Keratinocyte (primary cell): ENCODE measurements around the gene MCM3AP. TPM values are rescaled to one million over a fixed set of nuclear protein-coding genes. Genes with fewer than 3 reads are reported as not detected.

ENCODE experiments used
- DNase-seq: peaks from one replicate; pipeline ENCODE4 v3.0.0-alpha.2; 2011; ENCODE audit warnings: low read depth, missing footprints, low spot score
- FAIRE-seq: peaks from 2 replicates; lab custom pipeline; 2011; peaks lifted over from hg19 to GRCh38; lab: Jason Lieb, UNC
- H2AFZ ChIP-seq: 2 replicates; pipeline ENCODE4 v1.6.0; 2012; ENCODE audit warnings: low read length, control low read depth, inconsistent platforms; ENCODE audit not compliant: control insufficient read depth
- H3K27ac ChIP-seq: 2 replicates; pipeline ENCODE4 v1.5.1; 2011; ENCODE audit warnings: low read length; ENCODE audit not compliant: control insufficient read depth, insufficient read depth
- H3K27me3 ChIP-seq: 3 replicates; pipeline ENCODE4 v1.6.0; 2011; ENCODE audit warnings: low read length; ENCODE audit not compliant: control insufficient read depth, insufficient read depth; ENCODE audit errors: extremely low read depth
- H3K36me3 ChIP-seq, 2 experiments: 2 replicates in 1 of 2; 3 replicates in 1 of 2; pipeline ENCODE4 v1.5.1; 2011; ENCODE audit warnings: low read length in 2 of 2, mild to moderate bottlenecking in 1 of 2; ENCODE audit not compliant: control insufficient read depth in 2 of 2, insufficient read depth in 2 of 2; ENCODE audit errors: extremely low read depth in 1 of 2
- H3K4me1 ChIP-seq: 3 replicates; pipeline ENCODE4 v1.5.1; 2011; ENCODE audit warnings: low read length; ENCODE audit not compliant: control insufficient read depth, insufficient read depth; ENCODE audit errors: extremely low read depth
- H3K4me2 ChIP-seq: 3 replicates; pipeline ENCODE4 v1.6.0; 2011; ENCODE audit warnings: low read depth, low read length; ENCODE audit not compliant: control insufficient read depth, insufficient read depth; ENCODE audit errors: extremely low read depth
- H3K4me3 ChIP-seq, 3 experiments: fragments of 200-600 bp in 1 of 3; sonication (generic) in 1 of 3; 2 replicates in 2 of 3; 3 replicates in 1 of 3; pipeline ENCODE4 v1.5.1; 2011 to 2016; ENCODE audit warnings: low read length in 3 of 3, mild to moderate bottlenecking in 3 of 3, control low read depth in 2 of 3, inconsistent platforms in 1 of 3, low read depth in 1 of 3, mixed read lengths in 1 of 3, mixed run types in 1 of 3, moderate library complexity in 1 of 3; ENCODE audit not compliant: control insufficient read depth in 2 of 3, insufficient read depth in 2 of 3; ENCODE audit errors: extremely low read depth in 1 of 3
- H3K79me2 ChIP-seq: 2 replicates; pipeline ENCODE4 v1.6.0; 2012; ENCODE audit warnings: low read length; ENCODE audit not compliant: control insufficient read depth, insufficient read depth
- H3K9ac ChIP-seq: 3 replicates; pipeline ENCODE4 v1.6.0; 2011; ENCODE audit warnings: low read length; ENCODE audit not compliant: control insufficient read depth, insufficient read depth; ENCODE audit errors: extremely low read depth
- H3K9me1 ChIP-seq: 3 replicates; pipeline ENCODE4 v1.6.0; 2011; ENCODE audit warnings: low read length; ENCODE audit not compliant: control insufficient read depth, insufficient read depth; ENCODE audit errors: extremely low read depth
- H3K9me3 ChIP-seq: 2 replicates; pipeline ENCODE4 v1.5.1; 2012; ENCODE audit warnings: low read depth, low read length; ENCODE audit not compliant: control insufficient read depth
- H4K20me1 ChIP-seq: 3 replicates; pipeline ENCODE4 v1.6.0; 2011; ENCODE audit warnings: low read length; ENCODE audit not compliant: control insufficient read depth, insufficient read depth; ENCODE audit errors: extremely low read depth
- EZH2 ChIP-seq: IDR thresholded peaks from one replicate; pipeline ENCODE4 v1.6.1; 2012; ENCODE audit warnings: inconsistent platforms, mild to moderate bottlenecking, low read length, moderate library complexity
- dilution Hi-C: fragments of 300-500 bp; cut with MboI; formaldehyde crosslinking; loops from one replicate; pipeline ENCODE4 v1.7.0; 2020; ENCODE audit warnings: low sequenced_read_pairs; ENCODE audit not compliant: extremely low pct_ligation_motif_present
- polyA plus RNA-seq, 5 experiments: library from polyadenylated mRNA; depleted of rRNA in 3 of 5; stranded (reverse) in 3 of 5; stranded (forward) in 1 of 5; unstranded in 1 of 5; fragments of >200 nt; gene quantifications; 1 replicate in 1 of 5; 2 replicates in 3 of 5; 3 replicates in 1 of 5; pipeline versions ENCODE4 v1.2.1 to v1.2.3, GENCODE V29; 2011 to 2012; ENCODE audit warnings: missing spikeins in 2 of 5, low read depth in 1 of 5, low replicate concordance in 1 of 5
- TF ChIP-seq, protein P1 (sequence below), 3 experiments: IDR thresholded peaks in 1 of 3; conservative IDR thresholded peaks in 1 of 3; optimal IDR thresholded peaks in 1 of 3; 2 replicates in 2 of 3; 3 replicates in 1 of 3; pipeline versions ENCODE3 to v1.5.1; 2011; ENCODE audit warnings: low read length in 3 of 3, mild to moderate bottlenecking in 3 of 3, moderate library complexity in 2 of 3, control low read depth in 1 of 3, inconsistent platforms in 1 of 3; ENCODE audit not compliant: insufficient read depth in 2 of 3; ENCODE audit errors: extremely low read depth in 1 of 3

Gene MCM3AP
- polyA plus RNA-seq, 1 donor (not counting 4 experiments of a cell fraction or from before 2014, with no cell fraction given): 34.3 TPM

DNA sequence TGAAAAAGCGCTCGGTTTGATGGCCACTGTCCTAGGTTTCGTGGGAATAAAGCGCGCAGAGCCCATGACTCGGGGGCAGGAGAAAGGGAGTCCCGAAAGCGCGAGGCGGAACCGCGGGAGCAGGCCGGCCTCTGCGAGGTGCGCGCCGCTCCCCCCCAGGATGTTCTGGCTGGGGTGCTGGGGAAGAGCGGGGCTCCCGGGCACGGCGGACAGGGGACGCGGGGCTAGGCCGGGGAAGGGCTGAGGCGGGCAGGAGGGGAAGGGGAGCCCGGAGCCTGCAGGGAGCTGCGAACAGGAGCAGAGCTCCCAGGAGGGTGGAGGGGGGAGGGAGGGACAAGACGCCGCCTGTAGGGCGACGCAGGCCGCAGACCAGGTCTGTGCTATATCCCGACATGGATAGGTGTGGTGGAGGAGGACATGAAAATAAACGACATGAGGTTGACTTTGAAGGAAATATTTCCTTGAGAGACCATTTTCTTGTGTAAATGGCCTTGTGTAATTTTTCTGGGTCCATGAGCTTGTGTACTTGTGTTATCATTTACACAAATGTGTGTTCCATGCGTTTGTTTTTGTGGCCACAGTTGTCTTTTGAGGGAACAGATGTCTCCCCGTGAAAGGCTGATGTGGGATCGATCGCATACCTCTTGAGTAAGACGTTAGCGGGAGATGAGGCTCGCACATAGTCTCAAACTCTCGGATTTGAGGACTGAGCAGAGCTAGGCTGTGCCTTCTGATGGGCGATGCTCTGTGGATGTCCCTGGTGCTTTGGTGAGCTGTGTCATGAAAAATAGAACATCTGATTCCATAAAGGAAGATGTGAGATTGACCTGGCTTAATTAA lies 39.9 kb upstream of the MCM3AP start:
- dilution Hi-C loops: no loop called here
- H3K4me3 ChIP-seq: peak overlapping the region; percentile 62 to 99 (median 88)
- H3K36me3 ChIP-seq: peaks cover 3 to 15% of the 10 kb centered on the region in 2 experiments
- H3K4me2 ChIP-seq: peak overlapping the region; percentile 87
- peak; percentile 65 for FAIRE-seq
- H4K20me1 ChIP-seq: no peaks in the 10 kb centered on the region
- H3K9me1 ChIP-seq: peaks cover 2% of the 10 kb centered on the region
- peaks cover 23% of the 10 kb centered on the region for H3K4me1 ChIP-seq
- no peaks in the 10 kb centered on the region for H3K27me3 ChIP-seq
- peak overlapping the region; percentile 49 for H2AFZ ChIP-seq
- no peak for DNase-seq
- TF ChIP-seq, protein P1, sequence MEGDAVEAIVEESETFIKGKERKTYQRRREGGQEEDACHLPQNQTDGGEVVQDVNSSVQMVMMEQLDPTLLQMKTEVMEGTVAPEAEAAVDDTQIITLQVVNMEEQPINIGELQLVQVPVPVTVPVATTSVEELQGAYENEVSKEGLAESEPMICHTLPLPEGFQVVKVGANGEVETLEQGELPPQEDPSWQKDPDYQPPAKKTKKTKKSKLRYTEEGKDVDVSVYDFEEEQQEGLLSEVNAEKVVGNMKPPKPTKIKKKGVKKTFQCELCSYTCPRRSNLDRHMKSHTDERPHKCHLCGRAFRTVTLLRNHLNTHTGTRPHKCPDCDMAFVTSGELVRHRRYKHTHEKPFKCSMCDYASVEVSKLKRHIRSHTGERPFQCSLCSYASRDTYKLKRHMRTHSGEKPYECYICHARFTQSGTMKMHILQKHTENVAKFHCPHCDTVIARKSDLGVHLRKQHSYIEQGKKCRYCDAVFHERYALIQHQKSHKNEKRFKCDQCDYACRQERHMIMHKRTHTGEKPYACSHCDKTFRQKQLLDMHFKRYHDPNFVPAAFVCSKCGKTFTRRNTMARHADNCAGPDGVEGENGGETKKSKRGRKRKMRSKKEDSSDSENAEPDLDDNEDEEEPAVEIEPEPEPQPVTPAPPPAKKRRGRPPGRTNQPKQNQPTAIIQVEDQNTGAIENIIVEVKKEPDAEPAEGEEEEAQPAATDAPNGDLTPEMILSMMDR (optimal IDR thresholded peaks at IDR 0.05 in 1 of 3, IDR thresholded peaks at IDR 0.05 in 1 of 3, conservative IDR thresholded peaks at IDR 0.05 in 1 of 3; ENCODE audit: extremely low read depth in 1 of 3, insufficient read depth in 2 of 3, low read length in 3 of 3): peak; percentile 33 to 58 (median 53)
- no peak for TF ChIP-seq EZH2
- H3K9ac ChIP-seq: peak overlapping the region; percentile 81
- no peaks in the 10 kb centered on the region for H3K9me3 ChIP-seq
- peak overlapping the region; percentile 77 for H3K27ac ChIP-seq
- H3K79me2 ChIP-seq: peaks cover 68% of the 10 kb centered on the region

DNA sequence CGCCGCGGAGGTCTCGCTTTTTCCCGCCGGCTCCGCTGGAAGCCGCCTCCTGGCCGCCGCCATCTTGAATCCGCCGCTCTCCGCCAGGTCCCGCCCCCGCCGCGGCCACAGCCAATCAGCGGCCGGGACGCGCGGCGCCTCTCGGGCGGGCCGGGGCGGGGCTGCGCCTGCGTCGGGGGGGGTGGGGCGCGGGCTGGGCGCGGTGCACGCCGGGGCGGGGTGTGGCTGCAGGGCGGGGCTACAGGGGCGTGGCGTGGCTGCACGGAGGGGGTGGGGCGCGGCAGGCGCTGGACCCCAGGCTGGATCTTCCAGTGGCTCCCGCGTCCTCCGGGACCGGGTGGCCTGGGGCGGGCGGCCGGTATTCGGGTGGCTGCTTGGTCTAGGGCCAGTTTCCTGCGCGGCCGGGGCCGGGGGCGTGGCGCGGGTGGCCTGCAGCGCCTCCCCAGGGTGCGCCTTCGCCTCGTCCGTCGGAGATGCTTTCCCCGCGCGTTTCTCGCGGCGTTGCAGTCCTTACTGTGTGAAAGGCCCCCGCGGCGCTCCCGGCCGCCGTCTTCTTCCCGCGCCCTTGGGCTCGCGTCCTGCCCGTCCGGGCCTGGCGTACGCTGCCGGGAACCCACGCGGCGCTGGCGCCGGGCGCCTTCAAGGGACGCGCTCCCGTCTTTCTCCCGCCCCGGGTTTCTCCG lies 39.1 kb upstream of the MCM3AP start:
- TF ChIP-seq, protein P1 (optimal IDR thresholded peaks at IDR 0.05 in 1 of 3, IDR thresholded peaks at IDR 0.05 in 1 of 3, conservative IDR thresholded peaks at IDR 0.05 in 1 of 3; ENCODE audit: extremely low read depth in 1 of 3, insufficient read depth in 2 of 3, low read length in 3 of 3): peak in 2 of 3 experiments; percentile 2 to 18
- TF ChIP-seq EZH2: no peak
- Histone ChIP-seq H3K4me1 (peaks cover 23% of the 10 kb centered on the region), H4K20me1 (no peaks in the 10 kb centered on the region), H3K36me3 (peaks cover 3 to 9% of the 10 kb centered on the region in 2 experiments), H3K27ac (peak overlapping the region; percentile 95), H3K9me1 (peaks cover 2% of the 10 kb centered on the region), H3K9ac (peak overlapping the region; percentile 97), H3K9me3 (no peaks in the 10 kb centered on the region), H2AFZ (peak overlapping the region; percentile 63), H3K79me2 (peaks cover 62% of the 10 kb centered on the region), H3K4me3 (peak overlapping the region; percentile 87 to 99 (median 90)), H3K4me2 (peak overlapping the region; percentile 87), H3K27me3 (no peaks in the 10 kb centered on the region)
- FAIRE-seq: no peak
- dilution Hi-C loops: no loop called here
- DNase-seq: peak; percentile 40
